HuH-7.5 (cell line): ENCODE results near the gene AQP7.
A peak's percentile ranks its signal among the peaks of the same experiment; 100 is the strongest.
"Not testable (repeated sequence)": the region's sequence is repeated elsewhere in the genome, so short reads cannot be mapped to it uniquely, and the experiment has no call there.

Experiments used
- DNase-seq: peaks from one replicate; pipeline ENCODE4 v3.0.0; 2011; ENCODE audit warnings: low spot score

AQP7 gene

DNA sequence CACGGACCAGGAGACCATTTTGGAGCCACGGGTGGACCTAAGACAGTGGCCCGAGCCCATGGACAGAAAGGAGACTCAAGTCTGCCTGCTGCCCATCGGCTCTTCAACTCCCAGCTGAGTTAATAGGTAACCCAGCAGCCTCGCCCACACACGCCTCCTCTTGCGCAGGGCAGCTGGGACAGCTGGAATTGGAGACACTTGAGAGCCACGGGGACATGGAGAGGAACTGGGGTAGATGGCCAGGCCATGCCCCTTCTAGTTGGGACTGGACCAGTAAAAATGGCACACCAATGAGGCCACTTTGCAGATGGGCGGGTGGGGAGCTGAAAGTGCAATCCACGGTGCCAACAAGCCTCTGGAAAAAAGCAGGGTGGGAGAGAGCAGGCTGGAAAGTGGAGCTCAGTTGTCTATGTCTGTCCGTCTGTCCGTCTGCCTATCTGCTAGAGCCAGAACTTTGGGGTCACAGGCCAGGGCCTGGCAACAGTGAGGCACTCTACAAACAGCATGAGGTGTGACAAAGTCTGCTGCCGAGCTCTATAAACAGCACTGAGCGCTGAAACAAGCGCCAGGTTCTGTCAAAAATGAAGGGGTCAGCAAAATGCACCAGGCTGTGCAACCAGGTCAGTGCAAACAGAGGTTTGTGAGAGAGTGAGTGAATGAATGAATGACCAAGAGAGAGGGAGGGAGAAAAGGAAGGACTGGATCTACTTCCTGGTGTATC, 7.0 kb downstream of the AQP7 start:
- peak; percentile 63 for DNase-seq

DNA sequence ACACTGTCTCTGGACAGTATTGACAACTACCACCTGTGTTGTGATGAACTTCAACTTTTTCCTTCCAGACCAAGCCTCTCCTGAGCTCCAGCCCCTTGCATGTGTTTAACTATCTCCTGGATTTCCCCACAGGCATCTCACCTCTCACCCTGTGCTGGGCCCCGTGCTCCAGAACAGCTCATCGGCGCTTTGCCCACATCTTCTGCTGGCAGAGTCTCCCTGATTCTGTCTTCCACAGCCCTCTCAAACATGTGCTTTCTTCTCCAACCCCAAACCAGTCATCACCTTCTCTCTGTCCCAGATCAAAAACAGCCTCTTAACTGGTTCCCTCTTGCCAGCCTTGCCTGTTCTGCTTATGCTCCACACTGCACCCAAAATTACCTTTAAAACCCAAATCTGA, 8.4 kb downstream of the AQP7 start:
- DNase-seq = not testable (repeated sequence)

DNA sequence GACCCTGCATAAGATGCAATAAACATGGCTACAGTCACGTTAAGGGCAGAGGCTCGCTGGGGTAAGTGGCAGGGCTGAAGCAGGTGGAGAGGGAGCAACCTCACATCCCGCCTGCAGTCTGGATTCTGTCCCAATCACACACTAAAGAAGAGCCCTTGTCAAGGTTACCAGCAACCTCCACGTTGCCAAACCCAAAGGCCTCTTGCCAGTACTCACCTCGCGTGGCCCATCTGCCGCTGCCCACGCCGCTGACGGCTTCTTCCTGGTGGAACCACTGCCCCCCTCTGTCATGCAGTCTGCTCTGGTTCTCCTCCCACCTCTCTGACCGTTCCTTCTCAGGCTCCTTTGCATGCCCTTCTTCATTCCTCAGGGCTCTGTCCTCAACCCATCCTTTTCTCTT, 8.8 kb downstream of the AQP7 start:
- no peak for DNase-seq

DNA sequence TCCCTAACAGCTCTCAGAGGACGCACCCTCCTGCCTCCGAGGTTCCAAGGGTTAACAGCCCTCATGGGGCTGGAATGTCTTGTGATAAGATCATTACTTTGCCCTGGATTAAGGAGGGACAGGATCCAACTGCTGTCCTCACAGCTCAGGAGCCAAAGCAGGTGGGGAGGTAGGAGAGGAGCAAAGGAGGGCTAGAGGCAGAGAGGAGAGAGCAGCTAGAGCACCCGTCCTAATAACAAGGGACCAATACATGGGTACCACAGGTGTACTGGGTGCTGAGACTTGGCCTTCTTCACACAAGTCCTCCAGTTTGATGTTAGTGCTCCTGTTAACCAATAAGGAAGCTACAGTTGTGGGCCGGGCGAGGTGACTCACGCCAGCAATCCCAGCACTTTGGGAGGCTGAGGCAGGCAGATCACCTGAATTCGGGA, 9.8 kb downstream of the AQP7 start:
- not testable (repeated sequence) for DNase-seq

DNA sequence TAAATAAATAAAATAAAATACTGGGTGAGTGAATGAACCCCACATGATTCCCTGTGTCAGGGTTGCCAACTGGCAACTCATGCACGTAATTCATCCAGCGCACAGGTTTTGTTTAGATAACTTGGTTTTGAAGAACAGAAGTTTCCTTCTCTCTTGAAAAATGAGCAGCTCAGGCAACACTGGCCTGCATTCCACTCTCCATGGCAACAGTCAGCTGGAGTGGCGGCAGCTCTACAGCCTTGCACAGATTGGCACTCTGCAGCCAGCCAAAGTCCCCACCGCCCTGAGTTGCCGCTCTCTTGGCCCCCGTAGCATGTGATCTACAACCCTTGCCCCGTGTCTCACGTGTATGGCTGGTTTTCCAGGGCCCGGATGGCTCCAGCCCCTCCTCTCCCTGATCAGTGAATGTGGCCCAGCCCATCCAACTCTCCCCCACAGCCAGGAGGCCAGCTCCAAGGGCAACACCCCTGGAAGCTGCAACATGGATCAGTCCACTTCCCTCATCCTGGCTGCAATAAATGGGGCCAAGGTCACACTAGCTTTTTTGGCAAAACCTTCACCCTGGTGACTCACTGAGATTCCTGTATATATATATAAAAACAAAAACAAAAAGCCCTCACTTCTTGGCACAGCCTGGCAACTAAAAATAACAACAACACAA, 11.1 kb downstream of the AQP7 start:
- not testable (repeated sequence) for DNase-seq

DNA sequence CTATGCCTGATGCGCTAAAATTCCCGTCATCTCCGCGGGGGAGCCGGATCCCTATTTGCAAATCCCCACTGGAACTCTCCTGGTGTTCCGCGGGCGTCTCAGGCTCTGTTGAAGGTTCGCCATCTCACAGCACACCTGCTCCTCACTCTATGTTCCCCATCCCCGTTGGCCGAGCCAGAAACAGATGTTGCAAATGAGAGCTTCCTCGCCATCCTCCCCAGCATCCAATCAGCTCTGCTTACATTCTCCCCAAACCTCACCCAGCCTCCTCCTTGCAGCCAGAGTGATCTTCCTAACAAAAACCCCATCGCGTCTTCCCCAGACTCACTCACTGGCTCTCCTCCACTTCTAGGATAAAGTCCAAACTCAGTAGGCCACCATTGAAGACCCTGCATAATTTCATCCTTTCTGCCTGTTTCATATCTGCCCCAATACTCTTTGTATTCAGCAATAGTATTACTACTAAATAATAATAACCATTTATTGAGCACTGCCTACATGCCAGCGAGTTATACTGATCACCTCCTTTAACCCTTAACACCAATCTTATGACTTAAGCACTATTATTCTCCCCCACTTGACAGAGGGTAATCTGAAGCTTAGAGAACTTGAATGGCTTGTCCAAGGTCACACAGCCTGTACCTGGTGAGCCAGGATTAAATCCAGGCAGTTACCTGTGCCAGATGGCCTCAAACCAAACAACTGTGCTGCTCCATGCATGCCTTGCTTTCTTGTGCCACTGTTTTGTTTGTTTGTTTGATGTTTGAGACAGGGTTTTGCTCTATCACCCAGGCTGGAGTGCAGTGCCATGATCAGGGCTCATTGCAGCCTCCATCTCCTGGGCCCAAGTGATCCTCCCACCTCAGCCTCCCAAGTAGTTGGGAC, 14.0 kb downstream of the AQP7 start:
- no peak for DNase-seq

DNA sequence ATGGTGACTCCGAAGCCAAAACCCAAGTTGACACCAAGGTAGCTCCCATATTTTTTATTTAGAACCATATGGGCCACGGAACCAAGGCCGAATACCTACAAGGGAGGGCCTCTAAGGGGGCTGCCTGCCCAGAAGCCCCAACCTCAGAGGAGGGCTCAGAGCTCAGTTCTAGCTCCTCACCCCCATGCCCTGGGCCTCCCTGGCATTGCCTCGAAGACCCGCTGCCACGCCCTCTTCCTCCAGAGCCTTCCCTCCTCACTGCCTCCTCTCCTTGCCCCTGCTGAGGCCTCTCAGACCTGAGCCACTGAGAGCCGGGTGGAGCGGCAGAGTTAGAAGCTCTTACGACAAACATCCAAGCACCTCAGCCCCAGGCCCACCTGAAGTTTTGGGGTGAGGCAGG, 15.4 kb downstream of the AQP7 start:
- DNase-seq = not testable (repeated sequence)

DNA sequence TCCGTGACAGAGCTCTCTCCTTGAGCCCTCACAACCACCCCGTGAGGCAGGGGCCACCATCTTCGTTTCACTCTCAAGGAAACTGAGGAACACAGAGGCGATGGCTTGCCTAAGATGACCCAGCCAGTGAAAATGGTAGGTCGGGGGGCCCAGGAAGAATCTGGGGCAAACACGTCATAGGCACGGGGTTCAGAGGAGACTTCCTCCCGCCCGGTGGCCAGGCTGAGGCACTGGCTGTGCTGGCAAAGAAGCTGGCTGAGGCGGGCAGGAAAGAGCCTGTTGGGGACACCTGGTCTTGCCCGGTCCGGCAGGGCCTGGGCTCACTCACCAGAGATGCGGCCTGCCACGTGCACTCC, 15.7 kb downstream of the AQP7 start:
- not testable (repeated sequence) for DNase-seq

DNA sequence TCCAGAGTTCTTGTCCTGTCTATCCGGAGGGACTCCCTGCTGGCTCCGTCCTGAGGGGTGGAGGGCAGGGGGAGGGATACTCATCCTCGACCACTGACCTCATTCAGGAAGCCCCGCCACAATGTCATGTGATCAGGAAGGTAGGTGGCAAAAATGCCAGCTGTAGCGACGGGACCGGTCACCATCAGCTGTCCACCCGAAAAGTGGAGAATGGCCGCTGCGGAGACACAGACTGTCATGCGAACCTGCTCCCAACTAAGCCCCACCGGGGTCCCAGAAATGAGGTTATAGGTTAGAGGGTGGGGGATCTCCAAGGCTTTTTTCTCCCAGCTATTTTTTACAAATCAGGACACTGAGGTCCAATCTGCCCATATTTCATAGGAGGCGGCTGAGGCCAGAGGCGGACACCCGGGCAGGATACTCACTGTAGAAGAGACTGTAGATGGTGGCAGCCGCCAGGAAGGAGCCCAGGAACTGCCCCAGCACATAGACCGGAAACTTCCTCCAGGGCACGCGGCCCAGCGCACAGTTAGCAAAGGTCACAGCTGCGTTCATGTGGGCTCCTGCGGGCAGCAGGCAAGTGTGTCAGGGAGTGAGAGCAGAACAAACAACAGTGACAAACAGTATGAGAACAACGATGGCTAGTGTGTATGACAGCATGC, 16.3 kb downstream of the AQP7 start:
- not testable (repeated sequence) for DNase-seq

DNA sequence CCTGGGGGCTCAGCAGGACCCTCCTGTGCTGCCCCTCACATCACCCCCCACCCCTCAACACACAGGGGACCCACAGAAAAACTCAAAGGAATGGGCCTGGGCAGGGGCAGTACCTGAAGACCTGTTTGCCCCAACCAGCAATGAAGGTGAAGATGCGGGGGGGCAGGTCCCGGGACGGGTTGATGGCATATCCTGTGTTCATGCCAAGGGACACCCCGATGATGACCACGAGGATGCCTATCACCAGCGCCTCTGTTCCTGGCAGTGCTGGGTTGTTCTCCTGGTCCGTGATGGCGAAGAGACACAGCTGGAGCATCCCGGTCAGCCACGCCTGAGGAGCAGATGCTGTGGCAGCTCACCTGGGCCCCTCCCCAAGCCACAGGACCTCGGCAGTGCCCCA, 16.8 kb downstream of the AQP7 start:
- DNase-seq = not testable (repeated sequence)

DNA sequence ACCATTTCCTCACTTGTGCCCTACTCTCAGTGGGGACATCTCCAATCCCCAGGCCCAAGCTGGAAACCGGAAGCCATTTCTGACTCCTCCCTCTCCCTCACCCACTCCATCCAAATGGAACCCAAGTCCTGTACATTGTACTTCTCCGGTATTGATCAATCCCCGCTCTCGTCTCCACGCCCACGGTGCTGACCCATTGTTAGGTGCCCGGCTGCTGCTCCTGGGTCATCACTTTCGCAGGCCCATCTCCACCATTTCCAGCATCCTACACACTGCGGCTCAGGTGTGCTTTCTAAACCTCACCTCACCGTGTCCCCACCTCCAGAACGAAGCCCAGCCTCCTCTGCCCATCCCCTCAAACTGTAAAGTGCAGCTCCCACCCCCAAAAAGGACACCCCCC, 19.0 kb downstream of the AQP7 start:
- not testable (repeated sequence) for DNase-seq

DNA sequence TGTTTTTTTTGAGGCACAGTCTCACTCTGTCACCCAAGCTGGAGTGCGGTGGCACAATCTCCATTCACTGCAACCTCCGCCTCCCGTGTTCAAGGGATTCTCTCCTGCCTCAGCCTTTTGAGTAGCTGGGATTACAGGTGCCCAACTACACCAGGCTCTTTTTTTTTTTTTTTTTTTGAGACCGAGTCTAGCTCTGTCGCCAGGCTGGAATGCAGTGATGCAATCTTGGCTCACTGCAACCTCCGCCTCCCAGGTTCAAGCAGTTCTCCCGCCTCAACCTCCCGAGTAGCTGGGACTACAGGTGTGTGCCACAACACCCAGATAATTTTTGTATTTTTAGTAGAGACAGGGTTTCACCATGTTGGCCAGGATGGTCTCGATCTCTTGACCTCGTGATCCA, 20.0 kb downstream of the AQP7 start:
- DNase-seq = not testable (repeated sequence)

DNA sequence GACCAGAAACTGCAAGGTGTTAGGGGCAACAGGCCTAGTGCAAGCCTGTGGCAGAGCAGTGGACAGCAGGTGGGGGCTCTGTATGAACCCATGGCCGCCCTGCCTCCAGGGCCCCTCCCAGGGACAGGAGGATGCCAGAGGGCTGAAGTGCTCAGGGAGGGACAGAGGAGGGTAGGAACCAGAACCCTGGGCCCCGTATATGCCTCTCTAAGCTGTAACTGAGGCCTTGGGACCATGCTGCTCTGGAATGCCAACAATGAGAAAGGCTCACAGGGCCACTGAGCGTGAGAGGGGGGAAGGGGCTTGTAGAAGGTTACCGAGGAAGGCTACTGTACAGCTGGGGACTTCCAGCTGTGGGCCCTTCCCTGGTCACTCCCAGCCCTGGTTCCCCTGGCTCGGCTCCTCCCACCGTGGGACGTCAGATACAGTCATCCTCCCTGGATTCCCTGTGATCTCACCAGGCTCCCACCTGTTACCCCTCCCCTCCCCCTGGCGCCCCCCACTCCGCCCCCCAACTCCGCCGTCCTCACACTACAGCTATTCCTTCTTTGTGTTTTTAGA, 21.1 kb downstream of the AQP7 start:
- DNase-seq = no peak

DNA sequence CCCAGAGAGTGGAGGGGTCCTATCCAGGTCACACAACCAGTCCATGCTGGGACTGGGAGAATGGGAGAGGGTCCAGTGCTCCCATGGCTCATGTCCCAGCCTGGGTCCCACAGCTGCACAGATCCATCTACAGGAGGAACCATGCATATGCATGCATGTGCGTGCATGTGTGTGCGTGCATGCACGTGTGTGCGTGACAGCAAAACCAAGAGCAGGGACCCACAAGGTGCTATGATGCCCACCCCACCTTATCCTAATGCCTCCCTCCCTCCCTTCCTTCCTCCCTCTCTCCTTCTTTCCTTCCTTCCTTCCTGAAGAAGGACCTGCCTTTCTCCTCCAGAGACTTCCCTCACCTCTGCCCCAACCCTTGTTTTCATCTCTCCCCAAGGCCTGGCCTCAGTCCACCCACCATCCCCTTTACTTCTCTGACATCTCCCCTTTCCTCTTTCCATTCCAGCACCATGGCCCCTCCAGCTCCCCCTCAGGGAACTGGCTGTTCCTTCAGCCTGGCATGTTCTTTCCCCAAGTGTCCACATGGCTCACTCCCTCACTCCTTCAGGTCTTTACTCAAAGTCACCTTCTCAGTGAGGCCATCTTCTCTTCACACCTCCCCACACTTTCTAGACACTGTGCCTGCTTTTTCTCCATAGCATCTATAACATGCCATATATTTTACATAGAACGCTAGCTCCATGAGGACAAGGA, 21.8 kb downstream of the AQP7 start:
- no peak for DNase-seq

DNA sequence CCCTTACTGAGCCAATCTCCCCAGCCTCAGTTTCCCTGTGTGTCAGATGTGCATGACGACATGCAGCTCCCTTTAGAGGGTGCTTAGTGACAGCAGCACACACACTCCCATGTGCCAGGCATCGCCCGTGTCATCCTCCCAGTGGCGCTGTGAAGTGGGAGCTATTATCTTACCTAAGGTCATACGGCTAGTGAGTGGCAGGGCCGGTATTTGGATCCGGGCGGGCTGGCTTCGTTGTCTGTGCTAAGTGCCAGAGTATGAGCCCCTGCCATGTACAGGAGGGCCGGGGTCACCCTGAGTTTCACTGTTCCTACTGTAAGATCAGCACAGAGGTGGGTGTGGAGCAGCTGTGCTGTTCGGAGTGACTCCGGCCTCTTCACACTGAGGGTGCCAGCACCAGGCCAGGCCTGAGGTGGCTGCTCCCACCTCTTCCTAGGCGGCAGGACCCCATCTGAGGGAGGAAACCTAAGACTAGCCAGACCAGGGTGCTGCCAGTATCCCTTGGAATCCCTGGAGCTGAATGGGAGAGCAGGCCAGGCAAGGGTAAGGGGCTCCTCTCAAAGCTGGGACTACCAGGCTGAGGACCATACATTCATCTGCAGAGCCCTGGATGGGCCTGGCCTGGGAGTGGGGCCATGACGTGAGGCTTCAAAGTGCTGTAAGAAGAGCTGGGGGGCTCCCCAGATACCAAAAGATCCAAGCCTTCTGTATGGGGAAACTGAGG, 22.5 kb downstream of the AQP7 start:
- DNase-seq = no peak

DNA sequence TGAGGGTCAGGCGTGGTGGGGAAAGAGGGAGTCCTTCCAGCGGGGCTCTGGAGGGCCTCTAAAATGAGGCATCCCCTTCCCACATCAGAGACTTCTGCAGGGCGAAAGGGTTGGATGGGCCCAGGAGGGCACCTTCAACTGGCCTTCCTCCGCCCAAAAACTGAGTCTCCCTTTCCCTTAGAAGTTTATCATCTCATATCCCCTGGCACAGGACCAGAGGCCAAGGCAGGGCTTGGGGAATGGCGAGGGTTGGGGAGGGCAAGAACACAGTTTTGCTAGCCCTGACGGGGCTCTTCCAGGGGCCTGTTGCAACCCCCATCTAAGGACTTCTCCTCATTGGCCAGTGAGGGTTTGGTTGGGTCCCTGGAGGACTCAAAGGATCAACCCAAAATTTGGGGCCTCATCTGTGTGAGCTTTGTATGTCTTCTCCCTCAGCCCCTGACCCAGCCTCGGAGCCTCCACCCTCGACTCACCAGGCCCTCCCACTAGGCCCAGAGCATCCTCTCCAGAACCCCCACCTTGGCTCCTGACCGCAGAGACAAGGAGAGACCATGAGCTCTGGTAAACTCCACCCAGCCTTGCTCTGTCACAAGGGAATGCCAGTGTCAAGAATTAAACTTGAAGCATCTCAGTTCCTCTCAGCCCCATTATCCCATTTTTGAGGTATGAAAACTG, 24.1 kb downstream of the AQP7 start:
- DNase-seq = no peak

DNA sequence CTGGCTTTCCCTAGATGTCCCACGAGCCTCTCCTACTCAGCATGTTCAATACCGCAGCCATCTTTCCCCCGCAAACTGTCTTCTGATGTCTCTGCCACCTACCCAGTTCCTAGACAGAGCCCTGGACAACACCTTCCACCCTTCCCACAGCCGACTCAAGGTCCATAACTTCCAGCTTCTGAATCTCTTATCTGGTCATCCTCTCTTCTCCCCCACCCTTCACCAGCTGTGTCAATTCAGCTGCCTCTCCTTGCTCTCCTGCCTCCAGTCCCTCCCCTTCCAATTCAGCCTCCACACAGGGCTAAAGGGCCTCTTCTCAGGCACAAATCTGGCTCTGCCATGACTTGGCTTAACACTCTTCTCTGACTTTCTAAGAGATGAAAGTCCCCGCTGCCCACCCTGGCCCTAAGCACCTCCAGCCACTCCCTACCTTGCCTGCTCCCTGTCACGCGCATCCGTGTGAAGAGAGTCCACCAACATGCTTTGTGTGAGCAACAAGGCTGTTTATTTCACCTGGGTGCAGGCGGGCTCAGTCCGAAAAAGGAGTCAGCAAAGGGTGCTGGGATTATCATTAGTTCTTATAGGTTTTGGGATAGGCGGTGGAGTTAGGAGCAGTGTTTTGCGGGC, 25.2 kb downstream of the AQP7 start:
- DNase-seq = no peak

DNA sequence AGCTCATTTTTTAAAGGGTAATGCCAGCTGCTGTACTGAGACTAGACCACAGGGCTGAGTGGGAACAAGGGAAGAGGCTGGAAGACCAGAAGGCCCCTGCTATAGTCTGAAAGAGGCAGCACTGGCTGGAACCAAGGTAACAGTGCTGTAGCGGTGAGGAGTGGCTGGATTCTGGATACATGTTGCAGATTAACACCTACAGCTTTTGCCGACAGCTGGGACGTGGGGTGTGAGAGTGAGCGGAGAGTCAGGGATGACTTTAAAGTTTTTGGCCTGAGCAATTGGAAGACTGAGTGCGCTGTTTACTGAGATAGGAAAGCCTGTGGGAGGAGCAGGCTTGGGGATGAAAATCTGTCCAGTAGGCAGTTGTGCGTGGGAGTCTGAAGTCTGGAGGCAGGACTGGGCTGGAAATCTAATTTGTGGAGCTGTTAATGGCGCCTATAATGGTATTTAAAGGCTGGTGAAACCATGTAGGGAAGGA, 26.5 kb downstream of the AQP7 start:
- DNase-seq = no peak

DNA sequence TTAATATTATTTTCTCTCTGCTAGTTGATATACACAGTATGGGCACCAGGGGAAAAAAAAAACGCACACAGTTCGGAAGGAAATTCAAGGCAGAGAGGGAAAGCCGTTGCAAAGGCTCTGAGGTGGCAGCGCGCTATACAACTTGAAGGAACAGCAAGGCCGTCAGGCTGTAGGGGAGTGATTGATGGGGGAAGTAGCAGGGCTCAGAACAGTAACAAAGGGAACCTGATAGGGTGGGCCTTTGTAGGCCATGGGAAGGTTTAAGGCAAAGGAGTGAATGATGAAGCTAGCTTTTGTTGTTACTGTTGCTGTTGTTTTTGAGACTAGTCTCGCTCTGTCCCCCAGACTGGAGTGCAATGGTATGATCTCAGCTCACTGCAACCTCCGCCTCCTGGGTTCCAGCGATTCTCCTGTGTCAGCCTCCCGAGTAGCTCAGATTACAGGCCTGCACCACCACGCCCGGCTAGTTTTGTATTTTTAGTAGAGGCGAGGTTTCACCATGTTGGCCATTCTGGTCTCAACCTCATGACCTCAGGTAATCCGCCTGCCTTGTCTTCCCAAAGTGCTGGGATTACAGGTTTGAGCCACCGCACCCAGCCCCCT, 27.0 kb downstream of the AQP7 start:
- DNase-seq = no peak
